DOHH2 (cell line): ENCODE measurements around the gene TMC3.

Source experiments
- EZH2phosphoT487 ChIP-seq: fragments of 200-600 bp; sonication (generic); IDR thresholded peaks from 2 replicates; pipeline ENCODE4 v1.6.1; 2017; ENCODE audit warnings: borderline replicate concordance, mild to moderate bottlenecking, antibody characterized with exemption, low read length, moderate library complexity, mixed read lengths
- TF ChIP-seq, protein P1 (sequence below): fragments of 200-600 bp; sonication (generic); IDR thresholded peaks from one replicate; pipeline ENCODE4 v1.5.1; 2014; ENCODE audit warnings: antibody characterized with exemption, mild to moderate bottlenecking, low read depth, low read length; ENCODE audit not compliant: poor library complexity, severe bottlenecking

DNA sequence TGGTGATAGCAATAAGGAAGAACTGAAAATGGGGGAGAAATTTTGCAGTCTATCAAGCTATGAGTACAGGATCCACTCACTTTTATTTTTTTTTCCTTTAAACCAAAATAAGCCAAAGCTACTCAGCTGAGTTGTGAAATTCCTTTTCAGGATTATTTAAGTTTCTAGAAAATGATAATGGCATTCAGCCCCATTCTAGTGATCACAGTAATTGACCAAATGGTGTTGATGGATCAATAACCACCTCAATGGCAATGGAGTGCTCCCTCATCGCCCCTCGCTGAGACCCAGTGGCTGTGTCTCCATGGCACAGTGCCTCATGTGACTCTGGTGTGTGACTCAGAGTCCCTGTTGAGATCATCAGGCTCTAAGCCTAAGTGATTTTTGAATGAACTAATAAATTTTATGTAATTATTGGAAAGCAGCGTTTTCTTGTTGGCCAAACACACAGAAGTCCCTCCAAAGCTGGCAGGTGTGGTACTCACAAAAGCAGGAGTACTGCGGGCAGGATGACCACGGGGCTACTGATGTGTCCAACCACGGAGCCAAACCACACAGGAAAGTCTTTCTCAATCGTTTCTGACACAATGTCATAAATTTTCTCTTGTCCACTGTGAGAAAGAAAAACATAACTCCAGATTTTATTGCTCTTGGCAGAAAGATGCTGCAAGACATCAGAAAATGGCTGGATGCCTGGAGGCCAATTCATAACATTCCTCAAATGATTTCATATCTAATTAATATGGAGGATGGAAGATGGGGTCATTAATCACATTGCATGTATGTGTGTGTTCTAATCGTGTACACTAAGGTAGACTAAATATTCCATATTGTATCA is 35.6 kb downstream of the TMC3 start:
- TF ChIP-seq, protein P1, sequence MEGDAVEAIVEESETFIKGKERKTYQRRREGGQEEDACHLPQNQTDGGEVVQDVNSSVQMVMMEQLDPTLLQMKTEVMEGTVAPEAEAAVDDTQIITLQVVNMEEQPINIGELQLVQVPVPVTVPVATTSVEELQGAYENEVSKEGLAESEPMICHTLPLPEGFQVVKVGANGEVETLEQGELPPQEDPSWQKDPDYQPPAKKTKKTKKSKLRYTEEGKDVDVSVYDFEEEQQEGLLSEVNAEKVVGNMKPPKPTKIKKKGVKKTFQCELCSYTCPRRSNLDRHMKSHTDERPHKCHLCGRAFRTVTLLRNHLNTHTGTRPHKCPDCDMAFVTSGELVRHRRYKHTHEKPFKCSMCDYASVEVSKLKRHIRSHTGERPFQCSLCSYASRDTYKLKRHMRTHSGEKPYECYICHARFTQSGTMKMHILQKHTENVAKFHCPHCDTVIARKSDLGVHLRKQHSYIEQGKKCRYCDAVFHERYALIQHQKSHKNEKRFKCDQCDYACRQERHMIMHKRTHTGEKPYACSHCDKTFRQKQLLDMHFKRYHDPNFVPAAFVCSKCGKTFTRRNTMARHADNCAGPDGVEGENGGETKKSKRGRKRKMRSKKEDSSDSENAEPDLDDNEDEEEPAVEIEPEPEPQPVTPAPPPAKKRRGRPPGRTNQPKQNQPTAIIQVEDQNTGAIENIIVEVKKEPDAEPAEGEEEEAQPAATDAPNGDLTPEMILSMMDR: no peak
- no peak for TF ChIP-seq EZH2phosphoT487
